Nephron progenitor cell (in vitro differentiated cells): Measurements from ENCODE around the gene STX5.

Source experiments
- DNase-seq: peaks from one replicate; pipeline ENCODE4 v3.0.0; 2021
- H3K27ac Mint-ChIP-seq: 2 replicates; pipeline ENCODE4 v1.8.0; 2021; ENCODE audit warnings: mild to moderate bottlenecking, moderate library complexity, mixed read lengths
- H3K27me3 Mint-ChIP-seq: 2 replicates; pipeline ENCODE4 v1.8.0; 2021; ENCODE audit warnings: mild to moderate bottlenecking, low read depth, mixed read lengths; ENCODE audit not compliant: poor library complexity
- H3K36me3 Mint-ChIP-seq: 2 replicates; pipeline ENCODE4 v1.8.0; 2021; ENCODE audit warnings: low read depth, mixed read lengths
- H3K4me1 Mint-ChIP-seq: 2 replicates; pipeline ENCODE4 v1.8.0; 2021; ENCODE audit warnings: mixed read lengths
- H3K4me3 Mint-ChIP-seq: 2 replicates; pipeline ENCODE4 v1.8.0; 2021; ENCODE audit warnings: mild to moderate bottlenecking, moderate library complexity, mixed read lengths
- H3K9me3 Mint-ChIP-seq: 2 replicates; pipeline ENCODE4 v1.8.0; 2021; ENCODE audit warnings: mild to moderate bottlenecking, moderate library complexity, mixed read lengths
- CTCF ChIP-seq: fragments of 200-600 bp; sonication (generic); IDR thresholded peaks from 2 replicates; pipeline ENCODE4 v1.5.0; 2021; ENCODE audit warnings: antibody characterized with exemption

Gene STX5

GRCh38 chr11:62801071-62801470 is 30.8 kb downstream of the STX5 start:
- Mint-ChIP-seq H3K36me3 (peaks cover 68% of the 10 kb centered on the region), H3K4me3 (no peak overlapping the region), H3K27ac (no peak overlapping the region), H3K4me1 (peaks cover 21% of the 10 kb centered on the region), H3K27me3 (peaks cover 17% of the 10 kb centered on the region), H3K9me3 (no peaks in the 10 kb centered on the region)
- no peak for TF ChIP-seq CTCF
- no peak for DNase-seq

GRCh38 chr11:62799486-62799885 is 32.4 kb downstream of the STX5 start:
- no peak overlapping the region for H3K4me3 Mint-ChIP-seq
- H3K36me3 Mint-ChIP-seq = peaks cover 84% of the 10 kb centered on the region
- no peak overlapping the region for H3K27ac Mint-ChIP-seq
- TF ChIP-seq CTCF = no peak
- no peak for DNase-seq
- no peaks in the 10 kb centered on the region for H3K9me3 Mint-ChIP-seq
- H3K27me3 Mint-ChIP-seq = peaks cover 17% of the 10 kb centered on the region
- H3K4me1 Mint-ChIP-seq = peaks cover 12% of the 10 kb centered on the region

- H3K36me3 Mint-ChIP-seq = peaks cover 79% of the 10 kb centered on the region
- peaks cover 8% of the 10 kb centered on the region for H3K4me1 Mint-ChIP-seq
- no peak overlapping the region for H3K4me3 Mint-ChIP-seq
- no peak for TF ChIP-seq CTCF
- no peak overlapping the region for H3K27ac Mint-ChIP-seq
- H3K9me3 Mint-ChIP-seq = no peaks in the 10 kb centered on the region
- no peak for DNase-seq
- peaks cover 8% of the 10 kb centered on the region for H3K27me3 Mint-ChIP-seq
These were observed 35.6 kb downstream of the STX5 start for GRCh38 chr11:62796281-62796680.

- no peaks in the 10 kb centered on the region for H3K9me3 Mint-ChIP-seq
- H3K27ac Mint-ChIP-seq = no peak overlapping the region
- TF ChIP-seq CTCF = no peak
- H3K4me1 Mint-ChIP-seq = peaks cover 28% of the 10 kb centered on the region
- no peak for DNase-seq
- peaks cover 78% of the 10 kb centered on the region for H3K36me3 Mint-ChIP-seq
- H3K4me3 Mint-ChIP-seq = no peak overlapping the region
- peaks cover 8% of the 10 kb centered on the region for H3K27me3 Mint-ChIP-seq
These were observed 37.6 kb downstream of the STX5 start for GRCh38 chr11:62794201-62794775.

GRCh38 chr11:62792202-62792575 is 39.7 kb downstream of the STX5 start:
- Mint-ChIP-seq H3K27ac (peak overlapping the region; percentile 97), H3K36me3 (peaks cover 66% of the 10 kb centered on the region), H3K4me1 (peaks cover 44% of the 10 kb centered on the region), H3K9me3 (no peaks in the 10 kb centered on the region), H3K27me3 (peaks cover 3% of the 10 kb centered on the region), H3K4me3 (peak overlapping the region; percentile 92)
- peak; percentile 39 for DNase-seq
- TF ChIP-seq CTCF = no peak

- Mint-ChIP-seq H3K27me3 (no peaks in the 10 kb centered on the region), H3K9me3 (no peaks in the 10 kb centered on the region), H3K36me3 (peaks cover 62% of the 10 kb centered on the region), H3K27ac (peak within 1 kb of the TSS; percentile 97), H3K4me3 (peak within 1 kb of the TSS; percentile 92), H3K4me1 (peaks cover 44% of the 10 kb centered on the region)
- DNase-seq = peak; percentile 89
- no peak for TF ChIP-seq CTCF
These were observed 40.2 kb downstream of the STX5 start, which contains the start of gene TMEM223 for GRCh38 chr11:62791501-62792201. TMEM223 (minus strand) TSS chr11:62792006; CDS start chr11:62791994, 12 bp downstream.
